SKM-1 treated with dmso at 0.1 percent for 144 hours (cell line): Measurements from ENCODE around the gene MAN1C1.

Source experiments
- DNase-seq: peaks from one replicate; lab custom pipeline; 2025; ENCODE audit not compliant: unreplicated experiment; lab: John Stamatoyannopoulos, UW

The MAN1C1 gene

GRCh38 chr1:25756215-25756614 lies 139.6 kb downstream of the MAN1C1 start:
- DNase-seq = no peak

- no peak for DNase-seq
Measured at GRCh38 chr1:25757151-25757845, 140.7 kb downstream of the MAN1C1 start.

GRCh38 chr1:25757846-25758185 lies 141.2 kb downstream of the MAN1C1 start:
- no peak for DNase-seq

- DNase-seq = no peak
Measured at GRCh38 chr1:25758466-25759070, 142.0 kb downstream of the MAN1C1 start.

GRCh38 chr1:25760122-25760719 lies 143.6 kb downstream of the MAN1C1 start:
- no peak for DNase-seq

GRCh38 chr1:25760871-25761270 lies 144.3 kb downstream of the MAN1C1 start:
- no peak for DNase-seq

GRCh38 chr1:25763493-25763892 lies 146.9 kb downstream of the MAN1C1 start:
- DNase-seq = no peak

- DNase-seq = no peak
Measured at GRCh38 chr1:25765136-25765922, 148.7 kb downstream of the MAN1C1 start.

GRCh38 chr1:25765923-25766589 lies 149.5 kb downstream of the MAN1C1 start:
- no peak for DNase-seq

- DNase-seq = no peak
Measured at GRCh38 chr1:25766721-25767436, 150.3 kb downstream of the MAN1C1 start.

GRCh38 chr1:25767437-25767770 lies 150.8 kb downstream of the MAN1C1 start:
- DNase-seq = no peak

- DNase-seq = no peak
Measured at GRCh38 chr1:25768999-25769398, 152.4 kb downstream of the MAN1C1 start.

- no peak for DNase-seq
Measured at GRCh38 chr1:25769625-25770383, 153.2 kb downstream of the MAN1C1 start.

GRCh38 chr1:25770541-25771220 lies 154.1 kb downstream of the MAN1C1 start:
- DNase-seq = no peak

GRCh38 chr1:25771221-25772114 lies 154.9 kb downstream of the MAN1C1 start:
- DNase-seq = no peak

GRCh38 chr1:25772164-25772563 lies 155.6 kb downstream of the MAN1C1 start:
- DNase-seq = no peak

GRCh38 chr1:25772692-25773245 lies 156.2 kb downstream of the MAN1C1 start:
- DNase-seq = no peak

GRCh38 chr1:25773441-25774125 lies 157.0 kb downstream of the MAN1C1 start:
- no peak for DNase-seq
